Measurements from ENCODE around the gene PDE4D. TPM values are rescaled to one million over a fixed set of nuclear protein-coding genes. Genes with fewer than 3 reads are reported as not detected.

PDE4D gene
- total RNA-seq, 2 experiments from 2014 or later: 0.50 to 0.51 TPM

DNA sequence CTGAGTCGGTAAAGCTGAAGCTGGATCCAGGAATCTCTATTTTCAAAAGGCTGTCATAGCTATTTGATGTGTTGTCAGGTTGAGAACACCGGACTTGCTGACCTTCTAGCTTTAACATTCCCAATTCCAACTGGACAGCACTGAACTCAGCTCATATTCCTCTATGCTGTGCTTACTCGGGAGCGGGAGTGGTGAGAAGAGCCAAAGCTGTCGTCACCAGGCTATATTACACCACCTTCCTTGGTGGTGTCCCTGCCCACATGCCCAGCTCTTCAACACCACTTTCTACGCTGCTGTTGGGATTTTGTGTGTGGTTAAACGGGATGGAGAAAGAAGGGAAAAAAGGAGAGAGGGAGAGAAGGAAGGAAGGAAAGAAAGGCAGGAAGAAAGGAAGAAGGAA is 657.1 kb downstream of the PDE4D start:
- DNase-seq (ENCODE audit: low spot score): no peak
- Histone ChIP-seq H3K9me3 (ENCODE audit: low read length) (no peaks in the 10 kb centered on the region), H3K4me2 (ENCODE audit: low read length) (no peak overlapping the region), H2AFZ (ENCODE audit: low read length) (no peak overlapping the region), H3K4me3 (ENCODE audit: low read depth, low read length, poor library complexity, severe bottlenecking) (no peak overlapping the region), H3K36me3 (ENCODE audit: insufficient read depth, low read length) (no peaks in the 10 kb centered on the region), H3K4me1 (ENCODE audit: insufficient read depth, low read length, poor library complexity, severe bottlenecking) (no peaks in the 10 kb centered on the region), H3K9me2 (ENCODE audit: insufficient read depth, low read length) (no peaks in the 10 kb centered on the region), H3K27ac (ENCODE audit: low read depth, low read length, poor library complexity, severe bottlenecking) (no peak overlapping the region), H4K20me1 (ENCODE audit: insufficient read depth, low read length) (no peaks in the 10 kb centered on the region), H3K79me2 (ENCODE audit: insufficient read depth, low read depth, low read length) (no peaks in the 10 kb centered on the region)
- ChIA-PET CTCF (ENCODE audit: unreplicated experiment) (no interaction called here), POLR2A (interaction anchor here (0.5 to 1.5 kb wide), 3 partner anchors 13 to 505 kb away, joined by 3 to 7 read pairs (median 3); no protein-coding TSS in a partner anchor)
- no TSS peak for BruUV-seq (replicated peaks)
- TF ChIP-seq, protein P1, sequence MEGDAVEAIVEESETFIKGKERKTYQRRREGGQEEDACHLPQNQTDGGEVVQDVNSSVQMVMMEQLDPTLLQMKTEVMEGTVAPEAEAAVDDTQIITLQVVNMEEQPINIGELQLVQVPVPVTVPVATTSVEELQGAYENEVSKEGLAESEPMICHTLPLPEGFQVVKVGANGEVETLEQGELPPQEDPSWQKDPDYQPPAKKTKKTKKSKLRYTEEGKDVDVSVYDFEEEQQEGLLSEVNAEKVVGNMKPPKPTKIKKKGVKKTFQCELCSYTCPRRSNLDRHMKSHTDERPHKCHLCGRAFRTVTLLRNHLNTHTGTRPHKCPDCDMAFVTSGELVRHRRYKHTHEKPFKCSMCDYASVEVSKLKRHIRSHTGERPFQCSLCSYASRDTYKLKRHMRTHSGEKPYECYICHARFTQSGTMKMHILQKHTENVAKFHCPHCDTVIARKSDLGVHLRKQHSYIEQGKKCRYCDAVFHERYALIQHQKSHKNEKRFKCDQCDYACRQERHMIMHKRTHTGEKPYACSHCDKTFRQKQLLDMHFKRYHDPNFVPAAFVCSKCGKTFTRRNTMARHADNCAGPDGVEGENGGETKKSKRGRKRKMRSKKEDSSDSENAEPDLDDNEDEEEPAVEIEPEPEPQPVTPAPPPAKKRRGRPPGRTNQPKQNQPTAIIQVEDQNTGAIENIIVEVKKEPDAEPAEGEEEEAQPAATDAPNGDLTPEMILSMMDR (conservative IDR thresholded peaks at IDR 0.05; ENCODE audit: low read length): no peak
- no peak for TF ChIP-seq EZH2phosphoT487 (IDR thresholded peaks at IDR 0.05; ENCODE audit: borderline replicate concordance, low read depth, low read length)
- intact Hi-C loops (cut with micrococcal nuclease; ENCODE audit: unreplicated experiment): no loop called here

DNA sequence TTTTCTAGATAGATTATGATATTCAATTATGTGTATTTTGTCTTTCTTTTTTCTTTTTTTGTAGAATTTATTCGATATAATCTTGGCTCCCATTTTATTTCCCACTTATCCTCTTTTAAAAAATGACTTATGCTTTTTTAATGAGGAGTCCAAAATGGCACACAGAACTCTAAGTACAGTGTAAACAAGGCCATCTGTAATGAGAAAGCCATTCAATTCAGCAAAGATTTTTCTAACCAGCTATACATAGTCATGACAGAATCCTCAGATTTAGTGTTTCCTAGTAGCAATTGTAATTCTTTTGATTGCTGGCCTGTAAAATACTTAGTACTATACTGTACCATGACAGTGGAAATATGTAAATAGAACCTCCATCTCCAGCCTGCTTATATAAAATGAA is 659.3 kb downstream of the PDE4D start:
- TF ChIP-seq, protein P1 (conservative IDR thresholded peaks at IDR 0.05; ENCODE audit: low read length): no peak
- TF ChIP-seq EZH2phosphoT487 (IDR thresholded peaks at IDR 0.05; ENCODE audit: borderline replicate concordance, low read depth, low read length): no peak
- Histone ChIP-seq H3K4me2 (ENCODE audit: low read length) (no peak overlapping the region), H3K9me2 (ENCODE audit: insufficient read depth, low read length) (no peaks in the 10 kb centered on the region), H3K9me3 (ENCODE audit: low read length) (no peaks in the 10 kb centered on the region), H3K36me3 (ENCODE audit: insufficient read depth, low read length) (no peaks in the 10 kb centered on the region), H3K4me1 (ENCODE audit: insufficient read depth, low read length, poor library complexity, severe bottlenecking) (no peaks in the 10 kb centered on the region), H2AFZ (ENCODE audit: low read length) (no peak overlapping the region), H3K79me2 (ENCODE audit: insufficient read depth, low read depth, low read length) (no peaks in the 10 kb centered on the region), H4K20me1 (ENCODE audit: insufficient read depth, low read length) (no peaks in the 10 kb centered on the region), H3K4me3 (ENCODE audit: low read depth, low read length, poor library complexity, severe bottlenecking) (no peak overlapping the region), H3K27ac (ENCODE audit: low read depth, low read length, poor library complexity, severe bottlenecking) (no peak overlapping the region)
- no TSS peak for BruUV-seq (replicated peaks)
- POLR2A ChIA-PET: interaction anchor here (0.6 kb wide), 1 partner anchor 22 kb away, joined by 3 read pairs; no protein-coding TSS in a partner anchor
- DNase-seq (ENCODE audit: low spot score): no peak
- CTCF ChIA-PET (ENCODE audit: unreplicated experiment): no interaction called here
- intact Hi-C loops (cut with micrococcal nuclease; ENCODE audit: unreplicated experiment): no loop called here

DNA sequence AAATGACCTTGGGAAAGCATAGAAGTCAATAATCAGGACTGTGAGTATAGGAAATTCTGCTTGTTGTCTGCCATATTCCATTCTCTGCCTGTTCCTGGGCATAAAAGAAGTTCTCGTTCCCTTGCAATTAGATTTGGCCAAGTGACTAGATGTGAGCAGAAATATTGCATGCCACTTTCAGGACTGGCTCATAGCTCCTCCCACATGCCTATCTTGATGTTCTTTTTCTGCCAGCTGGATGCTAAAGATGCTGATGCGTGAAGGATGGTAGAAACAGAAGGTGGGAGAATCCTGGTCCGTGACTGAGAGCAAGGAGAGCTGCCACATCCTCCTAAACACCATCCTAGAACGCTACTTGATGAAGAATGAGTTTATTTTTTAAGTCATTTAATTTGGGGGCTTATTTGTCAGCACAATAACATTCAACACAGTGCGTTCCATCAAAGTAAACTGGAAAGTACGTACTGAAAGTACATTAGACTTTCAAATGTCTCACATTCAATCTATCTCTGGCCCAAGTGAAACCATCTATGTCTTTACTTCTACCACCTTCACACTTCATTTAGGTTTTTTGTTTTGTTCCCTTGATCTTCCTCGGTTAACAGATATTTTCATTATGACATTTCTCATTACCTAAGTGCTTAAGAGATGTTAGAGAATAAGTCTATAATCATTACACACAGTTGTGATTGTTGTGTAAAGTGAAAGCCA is 662.1 kb downstream of the PDE4D start:
- TF ChIP-seq, protein P1 (conservative IDR thresholded peaks at IDR 0.05; ENCODE audit: low read length): no peak
- no peak for TF ChIP-seq EZH2phosphoT487 (IDR thresholded peaks at IDR 0.05; ENCODE audit: borderline replicate concordance, low read depth, low read length)
- Histone ChIP-seq H4K20me1 (ENCODE audit: insufficient read depth, low read length) (no peaks in the 10 kb centered on the region), H3K79me2 (ENCODE audit: insufficient read depth, low read depth, low read length) (no peaks in the 10 kb centered on the region), H3K9me3 (ENCODE audit: low read length) (no peaks in the 10 kb centered on the region), H3K4me1 (ENCODE audit: insufficient read depth, low read length, poor library complexity, severe bottlenecking) (no peaks in the 10 kb centered on the region), H3K4me2 (ENCODE audit: low read length) (no peak overlapping the region), H3K4me3 (ENCODE audit: low read depth, low read length, poor library complexity, severe bottlenecking) (no peak overlapping the region), H3K27ac (ENCODE audit: low read depth, low read length, poor library complexity, severe bottlenecking) (no peak overlapping the region), H3K36me3 (ENCODE audit: insufficient read depth, low read length) (no peaks in the 10 kb centered on the region), H3K9me2 (ENCODE audit: insufficient read depth, low read length) (no peaks in the 10 kb centered on the region), H2AFZ (ENCODE audit: low read length) (no peak overlapping the region)
- CTCF ChIA-PET (ENCODE audit: unreplicated experiment): no interaction called here
- POLR2A ChIA-PET: no interaction called here
- intact Hi-C loops (cut with micrococcal nuclease; ENCODE audit: unreplicated experiment): no loop called here
- no peak for DNase-seq (ENCODE audit: low spot score)
- no TSS peak for BruUV-seq (replicated peaks)
